Measurements from ENCODE around the gene KRTAP29-1.

Gene KRTAP29-1

DNA sequence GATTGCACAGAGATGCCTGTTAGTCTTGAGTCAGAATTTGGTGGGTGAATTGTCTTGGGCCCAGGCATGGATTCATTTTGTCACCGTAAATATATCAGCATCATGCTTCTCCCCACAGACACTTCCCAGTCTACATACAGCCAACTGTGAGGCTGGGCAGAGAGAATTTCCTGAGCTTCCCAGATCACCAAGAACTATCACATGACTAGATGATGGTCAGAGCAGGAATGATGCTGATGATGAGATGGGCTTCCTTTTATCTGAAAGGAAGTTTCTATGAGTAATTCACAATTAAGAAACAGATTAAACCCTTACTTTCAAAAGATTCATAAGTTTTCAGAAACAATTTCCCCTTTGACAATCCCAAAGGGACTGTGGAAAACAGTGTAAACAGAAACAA, 47.8 kb downstream of the KRTAP29-1 start:
- TF ChIP-seq POLR2AphosphoS5 (IDR thresholded peaks at IDR 0.05; ENCODE audit: low read depth, low read length) (no peak), POLR2A (IDR thresholded peaks at IDR 0.05; ENCODE audit: low read depth, low read length) (no peak), TAF1 (IDR thresholded peaks at IDR 0.05; ENCODE audit: borderline replicate concordance, low read depth, low read length) (no peak)
- no peak for DNase-seq (ENCODE audit: insufficient read length)
- FAIRE-seq = no peak

Measured in GM12892 (cell line).